GM19452 (cell line): ENCODE measurements around the gene C14orf93.

Experiments
- ATAC-seq: cut with Tn5 transposase; IDR thresholded peaks from one replicate; pipeline ENCODE4 v1.9.1; 2021; ENCODE audit not compliant: unreplicated experiment

C14orf93 gene

GRCh38 chr14:23045419-23046357 lies 35.7 kb upstream of the C14orf93 start:
- no peak for ATAC-seq

- no peak for ATAC-seq
Observed at GRCh38 chr14:23044840-23045239, 34.9 kb upstream of the C14orf93 start.

GRCh38 chr14:23043754-23044153 lies 33.8 kb upstream of the C14orf93 start:
- no peak for ATAC-seq

GRCh38 chr14:23043145-23043544 lies 33.2 kb upstream of the C14orf93 start:
- no peak for ATAC-seq

GRCh38 chr14:23042162-23042965 lies 32.4 kb upstream of the C14orf93 start, which contains the start of gene PSMB11:
PSMB11 (plus strand) TSS chr14:23042212; CDS start chr14:23042226, 14 bp downstream.
- ATAC-seq, result no peak

- ATAC-seq, result no peak
Observed at GRCh38 chr14:23041729-23042128, 31.8 kb upstream of the C14orf93 start.

GRCh38 chr14:23040100-23040499 lies 30.2 kb upstream of the C14orf93 start:
- no peak for ATAC-seq

- ATAC-seq, result no peak
Observed at GRCh38 chr14:23035303-23036144, 25.6 kb upstream of the C14orf93 start.

GRCh38 chr14:23034498-23035302 lies 24.8 kb upstream of the C14orf93 start, which contains the start of gene PSMB5:
PSMB5 (minus strand) TSS chr14:23034900; CDS start chr14:23034881, 19 bp downstream.
- ATAC-seq, result peak; percentile 93

- no peak for ATAC-seq
Observed at GRCh38 chr14:23033801-23034497, 24.0 kb upstream of the C14orf93 start.

GRCh38 chr14:23033251-23033727 lies 23.3 kb upstream of the C14orf93 start:
- ATAC-seq, result no peak

GRCh38 chr14:23030936-23031335 lies 21.0 kb upstream of the C14orf93 start:
- ATAC-seq, result no peak

GRCh38 chr14:23028799-23029198 lies 18.9 kb upstream of the C14orf93 start:
- no peak for ATAC-seq

GRCh38 chr14:23025151-23025814 lies 15.3 kb upstream of the C14orf93 start:
- ATAC-seq, result no peak

GRCh38 chr14:23024612-23025075 lies 14.7 kb upstream of the C14orf93 start:
- ATAC-seq, result no peak

GRCh38 chr14:23023795-23024152 lies 13.8 kb upstream of the C14orf93 start:
- no peak for ATAC-seq

- ATAC-seq, result no peak
Observed at GRCh38 chr14:23023022-23023794, 13.3 kb upstream of the C14orf93 start.
